Measurements from ENCODE around the gene NCDN. TPM values are rescaled to one million over a fixed set of nuclear protein-coding genes. Genes with fewer than 3 reads are reported as not detected.

The NCDN gene
- total RNA-seq, 1 experiment from 2014 or later = 39.2 TPM

DNA sequence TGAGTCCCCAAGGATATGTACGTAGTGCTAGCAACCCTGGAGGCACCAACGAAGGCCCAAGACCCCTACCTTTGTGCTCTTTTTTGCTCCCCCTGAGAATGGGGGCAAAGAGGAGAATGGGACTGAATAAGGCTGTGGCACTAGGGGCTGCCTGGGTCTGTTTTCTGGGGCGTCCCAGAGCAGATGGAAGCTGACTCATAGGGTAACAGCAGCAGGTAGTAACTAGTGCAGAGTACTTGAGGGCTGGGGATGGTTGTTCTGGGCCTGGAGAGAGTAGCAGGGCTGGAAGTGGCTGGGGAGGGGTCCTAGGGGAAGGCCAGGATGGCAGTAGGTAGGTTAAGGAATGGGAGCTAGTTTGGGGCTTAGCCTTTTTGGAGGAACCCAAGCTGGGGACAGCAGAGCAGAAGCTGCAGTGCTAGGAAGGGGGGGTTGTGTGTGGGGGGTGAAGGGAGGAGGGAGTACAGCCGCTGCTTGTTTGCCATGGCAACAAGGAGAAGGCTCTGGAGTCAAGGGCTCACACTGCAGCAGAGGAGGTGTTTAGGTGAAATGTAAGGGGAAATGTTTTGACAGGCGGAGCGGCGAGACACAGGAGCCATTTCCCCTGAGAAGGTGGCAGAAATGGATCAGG, 1.8 kb downstream of the NCDN start (continued):
- TF ChIP-seq, protein P1, sequence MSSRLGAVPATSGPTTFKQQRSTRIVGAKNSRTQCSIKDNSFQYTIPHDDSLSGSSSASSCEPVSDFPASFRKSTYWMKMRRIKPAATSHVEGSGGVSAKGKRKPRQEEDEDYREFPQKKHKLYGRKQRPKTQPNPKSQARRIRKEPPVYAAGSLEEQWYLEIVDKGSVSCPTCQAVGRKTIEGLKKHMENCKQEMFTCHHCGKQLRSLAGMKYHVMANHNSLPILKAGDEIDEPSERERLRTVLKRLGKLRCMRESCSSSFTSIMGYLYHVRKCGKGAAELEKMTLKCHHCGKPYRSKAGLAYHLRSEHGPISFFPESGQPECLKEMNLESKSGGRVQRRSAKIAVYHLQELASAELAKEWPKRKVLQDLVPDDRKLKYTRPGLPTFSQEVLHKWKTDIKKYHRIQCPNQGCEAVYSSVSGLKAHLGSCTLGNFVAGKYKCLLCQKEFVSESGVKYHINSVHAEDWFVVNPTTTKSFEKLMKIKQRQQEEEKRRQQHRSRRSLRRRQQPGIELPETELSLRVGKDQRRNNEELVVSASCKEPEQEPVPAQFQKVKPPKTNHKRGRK (CRISPR knock-in tag; IDR thresholded peaks at IDR 0.05; ENCODE audit: borderline replicate concordance) = no peak
- TF ChIP-seq, protein P2, sequence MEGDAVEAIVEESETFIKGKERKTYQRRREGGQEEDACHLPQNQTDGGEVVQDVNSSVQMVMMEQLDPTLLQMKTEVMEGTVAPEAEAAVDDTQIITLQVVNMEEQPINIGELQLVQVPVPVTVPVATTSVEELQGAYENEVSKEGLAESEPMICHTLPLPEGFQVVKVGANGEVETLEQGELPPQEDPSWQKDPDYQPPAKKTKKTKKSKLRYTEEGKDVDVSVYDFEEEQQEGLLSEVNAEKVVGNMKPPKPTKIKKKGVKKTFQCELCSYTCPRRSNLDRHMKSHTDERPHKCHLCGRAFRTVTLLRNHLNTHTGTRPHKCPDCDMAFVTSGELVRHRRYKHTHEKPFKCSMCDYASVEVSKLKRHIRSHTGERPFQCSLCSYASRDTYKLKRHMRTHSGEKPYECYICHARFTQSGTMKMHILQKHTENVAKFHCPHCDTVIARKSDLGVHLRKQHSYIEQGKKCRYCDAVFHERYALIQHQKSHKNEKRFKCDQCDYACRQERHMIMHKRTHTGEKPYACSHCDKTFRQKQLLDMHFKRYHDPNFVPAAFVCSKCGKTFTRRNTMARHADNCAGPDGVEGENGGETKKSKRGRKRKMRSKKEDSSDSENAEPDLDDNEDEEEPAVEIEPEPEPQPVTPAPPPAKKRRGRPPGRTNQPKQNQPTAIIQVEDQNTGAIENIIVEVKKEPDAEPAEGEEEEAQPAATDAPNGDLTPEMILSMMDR (IDR thresholded peaks at IDR 0.05) = no peak
- TF ChIP-seq HMGA2 (CRISPR knock-in tag; IDR thresholded peaks at IDR 0.05) = no peak

DNA sequence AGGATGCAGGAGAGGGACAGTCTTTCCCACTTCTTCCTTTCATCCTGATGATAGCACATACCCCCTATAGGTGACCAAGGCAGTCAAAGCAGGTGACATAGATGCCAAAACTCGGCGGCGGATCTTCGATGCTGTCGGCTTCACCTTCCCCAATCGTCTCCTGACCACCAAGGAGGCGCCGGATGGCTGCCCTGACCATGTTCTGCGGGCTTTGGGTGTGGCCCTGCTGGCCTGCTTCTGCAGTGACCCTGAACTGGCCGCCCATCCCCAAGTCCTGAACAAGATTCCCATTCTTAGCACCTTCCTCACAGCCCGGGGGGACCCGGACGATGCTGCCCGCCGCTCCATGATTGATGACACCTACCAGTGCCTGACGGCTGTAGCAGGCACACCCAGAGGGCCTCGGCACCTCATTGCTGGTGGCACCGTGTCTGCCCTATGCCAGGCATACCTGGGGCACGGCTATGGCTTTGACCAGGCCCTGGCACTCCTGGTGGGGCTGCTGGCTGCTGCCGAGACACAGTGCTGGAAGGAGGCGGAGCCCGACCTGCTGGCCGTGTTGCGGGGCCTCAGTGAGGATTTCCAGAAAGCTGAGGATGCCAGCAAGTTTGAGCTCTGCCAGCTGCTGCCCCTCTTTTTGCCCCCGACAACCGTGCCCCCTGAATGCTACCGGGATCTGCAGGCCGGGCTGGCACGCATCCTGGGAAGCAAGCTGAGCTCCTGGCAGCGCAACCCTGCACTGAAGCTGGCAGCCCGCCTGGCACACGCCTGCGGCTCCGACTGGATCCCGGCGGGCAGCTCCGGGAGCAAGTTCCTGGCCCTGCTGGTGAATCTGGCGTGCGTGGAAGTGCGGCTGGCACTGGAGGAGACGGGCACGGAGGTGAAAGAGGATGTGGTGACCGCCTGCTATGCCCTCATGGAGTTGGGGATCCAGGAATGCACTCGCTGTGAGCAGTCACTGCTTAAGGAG, 2.9 kb downstream of the NCDN start:
- DNase-seq (ENCODE audit: low spot score) = no peak
- no peaks in the 10 kb centered on the region for H3K27me3 Mint-ChIP-seq (ENCODE audit: low read depth)
- POLR2A ChIA-PET = no interaction called here

More for the DNA sequence above, 2.9 kb downstream of the NCDN start:
- Mint-ChIP-seq H3K27ac (peak overlapping the region; percentile 27; the same call in 1 of the 2 replicates), H3K4me1 (peaks cover 18% of the 10 kb centered on the region), H3K4me3 (no peak overlapping the region), H3K9me3 (no peaks in the 10 kb centered on the region), H3K36me3 (peaks cover 26% of the 10 kb centered on the region)
- TF ChIP-seq, protein P3, sequence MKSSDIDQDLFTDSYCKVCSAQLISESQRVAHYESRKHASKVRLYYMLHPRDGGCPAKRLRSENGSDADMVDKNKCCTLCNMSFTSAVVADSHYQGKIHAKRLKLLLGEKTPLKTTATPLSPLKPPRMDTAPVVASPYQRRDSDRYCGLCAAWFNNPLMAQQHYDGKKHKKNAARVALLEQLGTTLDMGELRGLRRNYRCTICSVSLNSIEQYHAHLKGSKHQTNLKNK (CRISPR knock-in tag; IDR thresholded peaks at IDR 0.05) = no peak
- TF ChIP-seq GABPB1 (CRISPR knock-in tag; IDR thresholded peaks at IDR 0.05) (no peak), CBFB (CRISPR knock-in tag; IDR thresholded peaks at IDR 0.05; ENCODE audit: low read depth) (no peak), RELA (CRISPR knock-in tag; IDR thresholded peaks at IDR 0.05; ENCODE audit: borderline replicate concordance) (no peak), ZNF121 (CRISPR knock-in tag; IDR thresholded peaks at IDR 0.05) (no peak), NFE2L1 (CRISPR knock-in tag; IDR thresholded peaks at IDR 0.05) (no peak), ZNF416 (CRISPR knock-in tag; IDR thresholded peaks at IDR 0.05) (no peak), ZNF219 (CRISPR knock-in tag; IDR thresholded peaks at IDR 0.05; ENCODE audit: borderline replicate concordance) (no peak), NFYB (CRISPR knock-in tag; conservative IDR thresholded peaks at IDR 0.05; ENCODE audit: low read depth) (no peak), ZBTB21 (CRISPR knock-in tag; IDR thresholded peaks at IDR 0.05; ENCODE audit: borderline replicate concordance) (no peak), MXD4 (CRISPR knock-in tag; IDR thresholded peaks at IDR 0.05; ENCODE audit: borderline replicate concordance) (no peak), FOXJ3 (CRISPR knock-in tag; IDR thresholded peaks at IDR 0.05; ENCODE audit: borderline replicate concordance) (no peak), EMX1 (CRISPR knock-in tag; IDR thresholded peaks at IDR 0.05) (no peak)
- TF ChIP-seq, protein P4, sequence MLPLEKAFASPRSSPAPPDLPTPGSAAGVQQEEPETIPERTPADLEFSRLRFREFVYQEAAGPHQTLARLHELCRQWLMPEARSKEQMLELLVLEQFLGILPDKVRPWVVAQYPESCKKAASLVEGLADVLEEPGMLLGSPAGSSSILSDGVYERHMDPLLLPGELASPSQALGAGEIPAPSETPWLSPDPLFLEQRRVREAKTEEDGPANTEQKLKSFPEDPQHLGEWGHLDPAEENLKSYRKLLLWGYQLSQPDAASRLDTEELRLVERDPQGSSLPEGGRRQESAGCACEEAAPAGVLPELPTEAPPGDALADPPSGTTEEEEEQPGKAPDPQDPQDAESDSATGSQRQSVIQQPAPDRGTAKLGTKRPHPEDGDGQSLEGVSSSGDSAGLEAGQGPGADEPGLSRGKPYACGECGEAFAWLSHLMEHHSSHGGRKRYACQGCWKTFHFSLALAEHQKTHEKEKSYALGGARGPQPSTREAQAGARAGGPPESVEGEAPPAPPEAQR (CRISPR knock-in tag; IDR thresholded peaks at IDR 0.05) = no peak
- TF ChIP-seq, protein P1 (CRISPR knock-in tag; IDR thresholded peaks at IDR 0.05; ENCODE audit: borderline replicate concordance) = no peak
- TF ChIP-seq, protein P5, sequence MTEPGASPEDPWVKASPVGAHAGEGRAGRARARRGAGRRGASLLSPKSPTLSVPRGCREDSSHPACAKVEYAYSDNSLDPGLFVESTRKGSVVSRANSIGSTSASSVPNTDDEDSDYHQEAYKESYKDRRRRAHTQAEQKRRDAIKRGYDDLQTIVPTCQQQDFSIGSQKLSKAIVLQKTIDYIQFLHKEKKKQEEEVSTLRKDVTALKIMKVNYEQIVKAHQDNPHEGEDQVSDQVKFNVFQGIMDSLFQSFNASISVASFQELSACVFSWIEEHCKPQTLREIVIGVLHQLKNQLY (CRISPR knock-in tag; IDR thresholded peaks at IDR 0.05) = no peak
- TF ChIP-seq, protein P6, sequence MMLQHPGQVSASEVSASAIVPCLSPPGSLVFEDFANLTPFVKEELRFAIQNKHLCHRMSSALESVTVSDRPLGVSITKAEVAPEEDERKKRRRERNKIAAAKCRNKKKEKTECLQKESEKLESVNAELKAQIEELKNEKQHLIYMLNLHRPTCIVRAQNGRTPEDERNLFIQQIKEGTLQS (CRISPR knock-in tag; conservative IDR thresholded peaks at IDR 0.05) = no peak
- TF ChIP-seq, protein P7, sequence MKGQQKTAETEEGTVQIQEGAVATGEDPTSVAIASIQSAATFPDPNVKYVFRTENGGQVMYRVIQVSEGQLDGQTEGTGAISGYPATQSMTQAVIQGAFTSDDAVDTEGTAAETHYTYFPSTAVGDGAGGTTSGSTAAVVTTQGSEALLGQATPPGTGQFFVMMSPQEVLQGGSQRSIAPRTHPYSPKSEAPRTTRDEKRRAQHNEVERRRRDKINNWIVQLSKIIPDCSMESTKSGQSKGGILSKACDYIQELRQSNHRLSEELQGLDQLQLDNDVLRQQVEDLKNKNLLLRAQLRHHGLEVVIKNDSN (CRISPR knock-in tag; IDR thresholded peaks at IDR 0.05) = no peak
- TF ChIP-seq, protein P8, sequence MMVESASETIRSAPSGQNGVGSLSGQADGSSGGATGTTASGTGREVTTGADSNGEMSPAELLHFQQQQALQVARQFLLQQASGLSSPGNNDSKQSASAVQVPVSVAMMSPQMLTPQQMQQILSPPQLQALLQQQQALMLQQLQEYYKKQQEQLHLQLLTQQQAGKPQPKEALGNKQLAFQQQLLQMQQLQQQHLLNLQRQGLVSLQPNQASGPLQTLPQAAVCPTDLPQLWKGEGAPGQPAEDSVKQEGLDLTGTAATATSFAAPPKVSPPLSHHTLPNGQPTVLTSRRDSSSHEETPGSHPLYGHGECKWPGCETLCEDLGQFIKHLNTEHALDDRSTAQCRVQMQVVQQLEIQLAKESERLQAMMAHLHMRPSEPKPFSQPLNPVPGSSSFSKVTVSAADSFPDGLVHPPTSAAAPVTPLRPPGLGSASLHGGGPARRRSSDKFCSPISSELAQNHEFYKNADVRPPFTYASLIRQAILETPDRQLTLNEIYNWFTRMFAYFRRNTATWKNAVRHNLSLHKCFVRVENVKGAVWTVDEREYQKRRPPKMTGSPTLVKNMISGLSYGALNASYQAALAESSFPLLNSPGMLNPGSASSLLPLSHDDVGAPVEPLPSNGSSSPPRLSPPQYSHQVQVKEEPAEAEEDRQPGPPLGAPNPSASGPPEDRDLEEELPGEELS (CRISPR knock-in tag; IDR thresholded peaks at IDR 0.05) = no peak
- TF ChIP-seq, protein P9, sequence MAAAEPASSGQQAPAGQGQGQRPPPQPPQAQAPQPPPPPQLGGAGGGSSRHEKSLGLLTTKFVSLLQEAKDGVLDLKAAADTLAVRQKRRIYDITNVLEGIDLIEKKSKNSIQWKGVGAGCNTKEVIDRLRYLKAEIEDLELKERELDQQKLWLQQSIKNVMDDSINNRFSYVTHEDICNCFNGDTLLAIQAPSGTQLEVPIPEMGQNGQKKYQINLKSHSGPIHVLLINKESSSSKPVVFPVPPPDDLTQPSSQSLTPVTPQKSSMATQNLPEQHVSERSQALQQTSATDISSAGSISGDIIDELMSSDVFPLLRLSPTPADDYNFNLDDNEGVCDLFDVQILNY (CRISPR knock-in tag; IDR thresholded peaks at IDR 0.05) = no peak
- CTCF ChIA-PET = interaction anchor here (1.2 to 2.0 kb wide), 2 partner anchors 8 to 110 kb away, joined by 4 to 10 read pairs; no protein-coding TSS in a partner anchor
- ATAC-seq = no peak

Measured in WTC11 (cell line).